ENCODE measurements around the gene IQSEC1. TPM values are rescaled to one million over a fixed set of nuclear protein-coding genes. Genes with fewer than 3 reads are reported as not detected.

IQSEC1 gene
- total RNA-seq, 1 donor from 2014 or later, result 34.2 TPM

GRCh38 chr3:12935023-12935860 lies 138.0 kb downstream of the IQSEC1 start:
- no peaks in the 10 kb centered on the region for H3K4me1 Mint-ChIP-seq (ENCODE audit: low read depth)
- no peak overlapping the region for H3K27ac Mint-ChIP-seq
- no peaks in the 10 kb centered on the region for H3K9me3 Mint-ChIP-seq (ENCODE audit: low read depth)
- H3K27me3 Mint-ChIP-seq, result no peaks in the 10 kb centered on the region
- H3K4me3 Mint-ChIP-seq (ENCODE audit: low read depth), result no peak overlapping the region
- H3K36me3 Mint-ChIP-seq (ENCODE audit: insufficient read depth), result peaks cover 1% of the 10 kb centered on the region
- no peak for DNase-seq (ENCODE audit: low spot score, unreplicated experiment)
- TF ChIP-seq CTCF (IDR thresholded peaks at IDR 0.05; ENCODE audit: unreplicated experiment), result no peak

DNA sequence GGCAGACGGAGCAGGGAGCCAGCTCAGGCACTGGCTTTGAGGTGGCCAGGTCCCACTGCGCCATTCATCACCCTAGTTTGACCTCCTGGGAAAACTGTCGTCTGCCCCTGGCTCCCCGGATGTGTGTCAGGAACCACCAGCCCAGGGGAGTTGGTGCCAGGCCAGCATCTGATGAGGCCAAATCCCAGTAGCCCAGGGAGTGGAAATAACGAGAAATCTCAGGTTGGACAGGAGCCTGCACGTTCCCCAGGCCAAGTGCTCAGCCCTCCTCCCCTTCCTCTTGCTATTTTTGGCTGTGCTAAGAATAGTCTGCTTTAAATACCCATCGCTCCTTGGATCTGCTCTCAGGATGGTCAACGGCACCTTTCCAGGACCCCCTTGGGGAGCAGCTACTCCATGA lies 138.8 kb downstream of the IQSEC1 start:
- no peak for TF ChIP-seq CTCF (IDR thresholded peaks at IDR 0.05; ENCODE audit: unreplicated experiment)
- no peak for DNase-seq (ENCODE audit: low spot score, unreplicated experiment)
- peaks cover 1% of the 10 kb centered on the region for H3K36me3 Mint-ChIP-seq (ENCODE audit: insufficient read depth)
- H3K27me3 Mint-ChIP-seq, result no peaks in the 10 kb centered on the region
- no peaks in the 10 kb centered on the region for H3K9me3 Mint-ChIP-seq (ENCODE audit: low read depth)
- H3K4me3 Mint-ChIP-seq (ENCODE audit: low read depth), result no peak overlapping the region
- H3K4me1 Mint-ChIP-seq (ENCODE audit: low read depth), result no peaks in the 10 kb centered on the region
- no peak overlapping the region for H3K27ac Mint-ChIP-seq

- H3K27ac Mint-ChIP-seq, result no peak overlapping the region
- no peak overlapping the region for H3K4me3 Mint-ChIP-seq (ENCODE audit: low read depth)
- H3K27me3 Mint-ChIP-seq, result no peaks in the 10 kb centered on the region
- no peak for TF ChIP-seq CTCF (IDR thresholded peaks at IDR 0.05; ENCODE audit: unreplicated experiment)
- H3K36me3 Mint-ChIP-seq (ENCODE audit: insufficient read depth), result peaks cover 1% of the 10 kb centered on the region
- no peaks in the 10 kb centered on the region for H3K9me3 Mint-ChIP-seq (ENCODE audit: low read depth)
- no peaks in the 10 kb centered on the region for H3K4me1 Mint-ChIP-seq (ENCODE audit: low read depth)
- DNase-seq (ENCODE audit: low spot score, unreplicated experiment), result no peak
These were observed 139.3 kb downstream of the IQSEC1 start for GRCh38 chr3:12933901-12934300.

- H3K36me3 Mint-ChIP-seq (ENCODE audit: insufficient read depth), result peaks cover 1% of the 10 kb centered on the region
- DNase-seq (ENCODE audit: low spot score, unreplicated experiment), result no peak
- no peak overlapping the region for H3K27ac Mint-ChIP-seq
These were observed 140.5 kb downstream of the IQSEC1 start for GRCh38 chr3:12932754-12933153.

DNA sequence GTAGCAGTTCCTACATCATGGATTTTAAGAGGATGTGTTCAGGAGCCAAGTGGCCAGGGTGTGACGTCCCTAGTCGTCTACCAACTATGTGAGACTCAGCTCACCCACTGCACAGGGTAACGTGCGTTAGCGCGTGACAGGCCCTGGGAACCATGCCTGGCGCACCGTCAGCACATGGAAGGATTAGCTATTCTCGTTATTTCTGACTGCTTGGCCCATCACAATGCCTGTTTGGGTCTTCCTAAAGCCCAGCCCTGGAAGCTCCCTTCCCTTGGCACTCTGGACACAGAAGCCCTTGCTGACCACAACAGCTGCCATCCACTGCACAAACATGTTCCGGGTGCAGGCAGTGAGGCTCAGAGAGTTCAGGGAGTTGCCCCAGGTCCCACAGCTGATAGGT lies 140.9 kb downstream of the IQSEC1 start:
- Mint-ChIP-seq H3K27me3 (no peaks in the 10 kb centered on the region), H3K27ac (no peak overlapping the region), H3K9me3 (ENCODE audit: low read depth) (no peaks in the 10 kb centered on the region), H3K36me3 (ENCODE audit: insufficient read depth) (peaks cover 1% of the 10 kb centered on the region), H3K4me1 (ENCODE audit: low read depth) (no peaks in the 10 kb centered on the region), H3K4me3 (ENCODE audit: low read depth) (no peak overlapping the region)
- no peak for DNase-seq (ENCODE audit: low spot score, unreplicated experiment)
- TF ChIP-seq CTCF (IDR thresholded peaks at IDR 0.05; ENCODE audit: unreplicated experiment), result no peak

More at GRCh38 chr3:12932754-12933153, 140.5 kb downstream of the IQSEC1 start:
- Mint-ChIP-seq H3K27me3 (no peaks in the 10 kb centered on the region), H3K4me3 (ENCODE audit: low read depth) (no peak overlapping the region), H3K4me1 (ENCODE audit: low read depth) (no peaks in the 10 kb centered on the region), H3K9me3 (ENCODE audit: low read depth) (no peaks in the 10 kb centered on the region)
- no peak for TF ChIP-seq CTCF (IDR thresholded peaks at IDR 0.05; ENCODE audit: unreplicated experiment)
